Measurements from ENCODE around the gene DNAAF9.
"Not testable (repeated sequence)": the region's sequence is repeated elsewhere in the genome, so short reads cannot be mapped to it uniquely, and the experiment has no call there.

The DNAAF9 gene

GRCh38 chr20:3407040-3407770 is at the start of gene DNAAF9:
DNAAF9 (minus strand) TSS chr20:3407669; CDS start chr20:3407557, 112 bp downstream.
- DNase-seq (ENCODE audit: low read depth in 1 of 2, low spot score in 1 of 2) = peak; percentile 31 to 32

GRCh38 chr20:3456648-3457047 is 49.2 kb upstream of the DNAAF9 start:
- DNase-seq (ENCODE audit: low read depth in 1 of 2, low spot score in 1 of 2) = no peak

GRCh38 chr20:3454831-3455230 is 47.4 kb upstream of the DNAAF9 start:
- DNase-seq (ENCODE audit: low read depth in 1 of 2, low spot score in 1 of 2) = no peak

- DNase-seq (ENCODE audit: low read depth in 1 of 2, low spot score in 1 of 2) = no peak
Observed at GRCh38 chr20:3452690-3453089, 45.2 kb upstream of the DNAAF9 start.

- no peak for DNase-seq (ENCODE audit: low read depth in 1 of 2, low spot score in 1 of 2)
Observed at GRCh38 chr20:3452136-3452535, 44.7 kb upstream of the DNAAF9 start.

- DNase-seq (ENCODE audit: low read depth in 1 of 2, low spot score in 1 of 2) = no peak
Observed at GRCh38 chr20:3449319-3449718, 41.9 kb upstream of the DNAAF9 start.

- no peak for DNase-seq (ENCODE audit: low read depth in 1 of 2, low spot score in 1 of 2)
Observed at GRCh38 chr20:3447321-3447720, 39.9 kb upstream of the DNAAF9 start.

GRCh38 chr20:3446779-3447178 is 39.3 kb upstream of the DNAAF9 start:
- DNase-seq (ENCODE audit: low read depth in 1 of 2, low spot score in 1 of 2) = no peak

- DNase-seq (ENCODE audit: low read depth in 1 of 2, low spot score in 1 of 2) = no peak
Observed at GRCh38 chr20:3436864-3437574, 29.6 kb upstream of the DNAAF9 start.

- DNase-seq (ENCODE audit: low read depth in 1 of 2, low spot score in 1 of 2) = no peak
Observed at GRCh38 chr20:3434232-3434631, 26.8 kb upstream of the DNAAF9 start.

- DNase-seq (ENCODE audit: low read depth in 1 of 2, low spot score in 1 of 2) = no peak
Observed at GRCh38 chr20:3433744-3434143, 26.3 kb upstream of the DNAAF9 start.

GRCh38 chr20:3432844-3433243 is 25.4 kb upstream of the DNAAF9 start:
- no peak for DNase-seq (ENCODE audit: low read depth in 1 of 2, low spot score in 1 of 2)

GRCh38 chr20:3431109-3431508 is 23.6 kb upstream of the DNAAF9 start:
- DNase-seq (ENCODE audit: low read depth in 1 of 2, low spot score in 1 of 2) = no peak

GRCh38 chr20:3430376-3431069 is 23.1 kb upstream of the DNAAF9 start:
- DNase-seq (ENCODE audit: low read depth in 1 of 2, low spot score in 1 of 2) = no peak

GRCh38 chr20:3426766-3427165 is 19.3 kb upstream of the DNAAF9 start:
- DNase-seq (ENCODE audit: low read depth in 1 of 2, low spot score in 1 of 2) = not testable (repeated sequence)

- no peak for DNase-seq (ENCODE audit: low read depth in 1 of 2, low spot score in 1 of 2)
Observed at GRCh38 chr20:3423126-3423525, 15.7 kb upstream of the DNAAF9 start.

- no peak for DNase-seq (ENCODE audit: low read depth in 1 of 2, low spot score in 1 of 2)
Observed at GRCh38 chr20:3421985-3422384, 14.5 kb upstream of the DNAAF9 start.

- DNase-seq (ENCODE audit: low read depth in 1 of 2, low spot score in 1 of 2) = no peak
Observed at GRCh38 chr20:3420211-3420707, 12.8 kb upstream of the DNAAF9 start.

GRCh38 chr20:3418161-3418560 is 10.7 kb upstream of the DNAAF9 start:
- DNase-seq (ENCODE audit: low read depth in 1 of 2, low spot score in 1 of 2) = not testable (repeated sequence)

GRCh38 chr20:3414122-3414521 is 6.7 kb upstream of the DNAAF9 start:
- no peak for DNase-seq (ENCODE audit: low read depth in 1 of 2, low spot score in 1 of 2)

GRCh38 chr20:3413393-3413889 is 6.0 kb upstream of the DNAAF9 start:
- no peak for DNase-seq (ENCODE audit: low read depth in 1 of 2, low spot score in 1 of 2)
